ENCODE data around the gene MET.

- TF ChIP-seq, protein P1, sequence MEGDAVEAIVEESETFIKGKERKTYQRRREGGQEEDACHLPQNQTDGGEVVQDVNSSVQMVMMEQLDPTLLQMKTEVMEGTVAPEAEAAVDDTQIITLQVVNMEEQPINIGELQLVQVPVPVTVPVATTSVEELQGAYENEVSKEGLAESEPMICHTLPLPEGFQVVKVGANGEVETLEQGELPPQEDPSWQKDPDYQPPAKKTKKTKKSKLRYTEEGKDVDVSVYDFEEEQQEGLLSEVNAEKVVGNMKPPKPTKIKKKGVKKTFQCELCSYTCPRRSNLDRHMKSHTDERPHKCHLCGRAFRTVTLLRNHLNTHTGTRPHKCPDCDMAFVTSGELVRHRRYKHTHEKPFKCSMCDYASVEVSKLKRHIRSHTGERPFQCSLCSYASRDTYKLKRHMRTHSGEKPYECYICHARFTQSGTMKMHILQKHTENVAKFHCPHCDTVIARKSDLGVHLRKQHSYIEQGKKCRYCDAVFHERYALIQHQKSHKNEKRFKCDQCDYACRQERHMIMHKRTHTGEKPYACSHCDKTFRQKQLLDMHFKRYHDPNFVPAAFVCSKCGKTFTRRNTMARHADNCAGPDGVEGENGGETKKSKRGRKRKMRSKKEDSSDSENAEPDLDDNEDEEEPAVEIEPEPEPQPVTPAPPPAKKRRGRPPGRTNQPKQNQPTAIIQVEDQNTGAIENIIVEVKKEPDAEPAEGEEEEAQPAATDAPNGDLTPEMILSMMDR (IDR thresholded peaks at IDR 0.05 in 8 of 11, conservative IDR thresholded peaks at IDR 0.05 in 3 of 11) = no peak
- no peak for TF ChIP-seq POLR2AphosphoS5 (IDR thresholded peaks at IDR 0.05)
- no peak for TF ChIP-seq POLR2A (IDR thresholded peaks at IDR 0.05)
Measured at GRCh38 chr7:116777651-116778281, 105.8 kb downstream of the MET start.
